ENCODE results near the gene ST3GAL6. TPM values are rescaled to one million over a fixed set of nuclear protein-coding genes. Genes with fewer than 3 reads are reported as not detected.

The ST3GAL6 gene
- total RNA-seq, 1 experiment from 2014 or later = 67.2 TPM

DNA sequence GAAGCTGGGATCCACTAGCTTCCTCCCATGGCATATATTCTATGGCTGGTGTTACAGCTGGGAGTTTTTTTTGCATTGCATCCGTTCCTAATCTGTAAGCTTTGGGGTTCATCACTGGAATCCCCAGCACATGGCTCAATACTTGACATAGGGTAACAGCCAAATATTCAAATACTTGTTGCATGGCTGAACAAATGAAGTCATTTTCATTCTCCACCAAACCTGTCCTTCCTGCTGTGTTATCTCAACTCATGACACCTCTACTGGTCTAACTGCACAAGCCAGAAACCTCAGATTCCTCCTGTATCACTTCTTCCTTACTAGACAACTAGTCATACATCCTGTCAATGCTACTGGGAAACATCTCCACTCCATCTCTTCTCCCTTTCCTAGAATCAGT is 43.4 kb downstream of the ST3GAL6 start:
- H3K27ac Mint-ChIP-seq (ENCODE audit: unreplicated experiment) = peak overlapping the region; percentile 11
- Histone ChIP-seq H3K4me1 (no peaks in the 10 kb centered on the region), H3K9me3 (no peaks in the 10 kb centered on the region), H3K36me3 (ENCODE audit: control insufficient read depth, insufficient read depth, low read length) (no peaks in the 10 kb centered on the region; the same call in 1 of the 2 replicates), H3K4me3 (ENCODE audit: low read depth, low read length) (no peak overlapping the region), H3K27me3 (replicated peaks; ENCODE audit: control insufficient read depth, insufficient read depth, low read length) (no peaks in the 10 kb centered on the region)
- no peak overlapping the region for H3K4me3 Mint-ChIP-seq (ENCODE audit: unreplicated experiment)
- intact Hi-C loops (cut with micrococcal nuclease; ENCODE audit: unreplicated experiment) = no loop called here
- no peak for DNase-seq
- no peaks in the 10 kb centered on the region for H3K9me3 Mint-ChIP-seq (ENCODE audit: unreplicated experiment)
- CTCF ChIA-PET = no interaction called here
- no TSS peak for BruUV-seq (replicated peaks)
- TF ChIP-seq, protein P1, sequence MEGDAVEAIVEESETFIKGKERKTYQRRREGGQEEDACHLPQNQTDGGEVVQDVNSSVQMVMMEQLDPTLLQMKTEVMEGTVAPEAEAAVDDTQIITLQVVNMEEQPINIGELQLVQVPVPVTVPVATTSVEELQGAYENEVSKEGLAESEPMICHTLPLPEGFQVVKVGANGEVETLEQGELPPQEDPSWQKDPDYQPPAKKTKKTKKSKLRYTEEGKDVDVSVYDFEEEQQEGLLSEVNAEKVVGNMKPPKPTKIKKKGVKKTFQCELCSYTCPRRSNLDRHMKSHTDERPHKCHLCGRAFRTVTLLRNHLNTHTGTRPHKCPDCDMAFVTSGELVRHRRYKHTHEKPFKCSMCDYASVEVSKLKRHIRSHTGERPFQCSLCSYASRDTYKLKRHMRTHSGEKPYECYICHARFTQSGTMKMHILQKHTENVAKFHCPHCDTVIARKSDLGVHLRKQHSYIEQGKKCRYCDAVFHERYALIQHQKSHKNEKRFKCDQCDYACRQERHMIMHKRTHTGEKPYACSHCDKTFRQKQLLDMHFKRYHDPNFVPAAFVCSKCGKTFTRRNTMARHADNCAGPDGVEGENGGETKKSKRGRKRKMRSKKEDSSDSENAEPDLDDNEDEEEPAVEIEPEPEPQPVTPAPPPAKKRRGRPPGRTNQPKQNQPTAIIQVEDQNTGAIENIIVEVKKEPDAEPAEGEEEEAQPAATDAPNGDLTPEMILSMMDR (IDR thresholded peaks at IDR 0.05; ENCODE audit: insufficient read depth in 1 of 2, low read depth in 1 of 2, low read length in 1 of 2, severe bottlenecking in 1 of 2, unreplicated experiment in 1 of 2) = no peak
- H3K36me3 Mint-ChIP-seq (ENCODE audit: insufficient read depth, unreplicated experiment) = peaks cover 72% of the 10 kb centered on the region
- POLR2A ChIA-PET = no interaction called here
- H3K4me1 Mint-ChIP-seq (ENCODE audit: low read depth, unreplicated experiment) = peaks cover 10% of the 10 kb centered on the region
- no peaks in the 10 kb centered on the region for H3K27me3 Mint-ChIP-seq (ENCODE audit: insufficient read depth, unreplicated experiment)

DNA sequence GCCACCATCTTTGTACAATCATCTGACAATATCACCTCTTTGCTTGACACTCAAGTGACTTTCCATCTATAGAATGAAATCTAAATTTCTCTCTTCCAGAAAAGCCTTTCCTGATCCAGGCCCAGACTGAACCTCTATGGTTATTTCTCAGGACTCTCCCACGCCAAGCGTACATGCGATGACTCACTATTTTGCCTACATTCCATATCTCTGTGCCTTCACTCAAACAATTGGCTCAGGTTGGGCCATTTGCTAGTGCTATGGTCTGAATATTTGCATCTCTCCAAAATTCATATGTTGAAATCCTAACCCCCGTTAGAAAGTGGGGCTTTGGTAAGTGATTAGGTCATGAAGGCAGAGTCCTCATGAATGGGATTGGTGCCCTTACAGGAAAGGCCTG is 43.9 kb downstream of the ST3GAL6 start:
- DNase-seq = no peak
- intact Hi-C loops (cut with micrococcal nuclease; ENCODE audit: unreplicated experiment) = no loop called here
- POLR2A ChIA-PET = no interaction called here
- H3K4me1 Mint-ChIP-seq (ENCODE audit: low read depth, unreplicated experiment) = peaks cover 10% of the 10 kb centered on the region
- H3K4me3 Mint-ChIP-seq (ENCODE audit: unreplicated experiment) = no peak overlapping the region
- no peaks in the 10 kb centered on the region for H3K9me3 ChIP-seq
- H3K4me3 ChIP-seq (ENCODE audit: low read depth, low read length) = no peak overlapping the region
- H3K27me3 ChIP-seq (replicated peaks; ENCODE audit: control insufficient read depth, insufficient read depth, low read length) = no peaks in the 10 kb centered on the region
- no TSS peak for BruUV-seq (replicated peaks)
- H3K36me3 ChIP-seq (ENCODE audit: control insufficient read depth, insufficient read depth, low read length) = no peaks in the 10 kb centered on the region; the same call in 1 of the 2 replicates
- H3K36me3 Mint-ChIP-seq (ENCODE audit: insufficient read depth, unreplicated experiment) = peaks cover 67% of the 10 kb centered on the region
- H3K27me3 Mint-ChIP-seq (ENCODE audit: insufficient read depth, unreplicated experiment) = no peaks in the 10 kb centered on the region
- H3K9me3 Mint-ChIP-seq (ENCODE audit: unreplicated experiment) = no peaks in the 10 kb centered on the region
- H3K27ac Mint-ChIP-seq (ENCODE audit: unreplicated experiment) = peak overlapping the region; percentile 11
- CTCF ChIA-PET = no interaction called here
- H3K4me1 ChIP-seq = no peaks in the 10 kb centered on the region
- TF ChIP-seq, protein P1 (IDR thresholded peaks at IDR 0.05; ENCODE audit: insufficient read depth in 1 of 2, low read depth in 1 of 2, low read length in 1 of 2, severe bottlenecking in 1 of 2, unreplicated experiment in 1 of 2) = no peak

DNA sequence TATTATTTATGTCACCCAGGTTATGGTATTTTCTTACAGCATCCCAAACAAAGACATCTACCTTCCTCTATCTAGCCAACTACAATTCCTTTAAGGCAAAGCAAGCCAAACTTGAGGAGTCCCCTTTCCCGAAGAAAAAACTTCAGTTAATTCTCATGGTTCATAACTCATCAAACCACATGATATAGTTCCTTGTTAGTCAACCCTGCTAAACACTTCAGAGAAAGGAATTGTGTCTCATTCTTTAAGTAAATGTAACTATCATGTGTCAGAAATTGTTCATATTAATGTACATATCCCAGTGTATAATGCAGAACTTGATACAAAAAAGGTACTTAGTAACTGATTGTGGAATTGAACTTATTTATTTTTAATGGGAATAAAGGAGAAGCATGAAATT is 44.4 kb downstream of the ST3GAL6 start:
- no peaks in the 10 kb centered on the region for H3K27me3 ChIP-seq (replicated peaks; ENCODE audit: control insufficient read depth, insufficient read depth, low read length)
- Mint-ChIP-seq H3K9me3 (ENCODE audit: unreplicated experiment) (no peaks in the 10 kb centered on the region), H3K36me3 (ENCODE audit: insufficient read depth, unreplicated experiment) (peaks cover 63% of the 10 kb centered on the region), H3K4me1 (ENCODE audit: low read depth, unreplicated experiment) (peaks cover 10% of the 10 kb centered on the region), H3K27ac (ENCODE audit: unreplicated experiment) (no peak overlapping the region), H3K27me3 (ENCODE audit: insufficient read depth, unreplicated experiment) (no peaks in the 10 kb centered on the region), H3K4me3 (ENCODE audit: unreplicated experiment) (no peak overlapping the region)
- no peaks in the 10 kb centered on the region for H3K9me3 ChIP-seq
- TF ChIP-seq, protein P1 (IDR thresholded peaks at IDR 0.05; ENCODE audit: insufficient read depth in 1 of 2, low read depth in 1 of 2, low read length in 1 of 2, severe bottlenecking in 1 of 2, unreplicated experiment in 1 of 2) = no peak
- H3K4me3 ChIP-seq (ENCODE audit: low read depth, low read length) = no peak overlapping the region
- intact Hi-C loops (cut with micrococcal nuclease; ENCODE audit: unreplicated experiment) = no loop called here
- POLR2A ChIA-PET = no interaction called here
- no TSS peak for BruUV-seq (replicated peaks)
- no peaks in the 10 kb centered on the region; the same call in 1 of the 2 replicates for H3K36me3 ChIP-seq (ENCODE audit: control insufficient read depth, insufficient read depth, low read length)
- DNase-seq = no peak
- CTCF ChIA-PET = no interaction called here
- H3K4me1 ChIP-seq = no peaks in the 10 kb centered on the region

Measured in Caco-2 (cell line).